Stimulated activated CD4-positive, alpha-beta T cell treated with anti-CD3 and anti-CD28 coated beads, Interleukin-12 subunit alpha, Interleukin-12 subunit beta, amount 100 ng/mL, for 24 hours (primary cell): ENCODE measurements around the gene TTR.

Experiments used
- DNase-seq, 2 experiments: peaks; one replicate each; pipeline ENCODE4 v3.0.0-alpha.2; 2020; ENCODE audit warnings: low read depth in 2 of 2

Gene TTR

DNA sequence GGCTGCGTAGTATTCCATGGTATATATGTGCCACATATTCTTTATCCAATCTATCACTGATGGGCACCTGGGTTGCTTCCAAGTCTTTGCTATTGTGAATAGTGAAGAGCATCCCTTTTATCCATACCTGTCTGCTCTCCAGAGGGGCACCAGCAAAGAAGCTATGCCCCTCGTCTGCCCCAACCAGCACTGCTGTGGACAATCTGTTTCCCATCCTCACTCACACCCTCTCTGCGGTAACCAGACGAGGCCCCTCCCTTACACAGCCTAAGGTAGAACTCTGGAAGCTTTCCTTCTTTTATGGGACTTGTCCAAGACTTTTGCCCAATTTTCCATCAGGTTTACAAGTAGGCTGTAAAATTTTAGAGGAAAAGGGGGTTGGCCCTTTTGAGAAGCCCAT is 24.9 kb downstream of the TTR start:
- no peak for DNase-seq

DNA sequence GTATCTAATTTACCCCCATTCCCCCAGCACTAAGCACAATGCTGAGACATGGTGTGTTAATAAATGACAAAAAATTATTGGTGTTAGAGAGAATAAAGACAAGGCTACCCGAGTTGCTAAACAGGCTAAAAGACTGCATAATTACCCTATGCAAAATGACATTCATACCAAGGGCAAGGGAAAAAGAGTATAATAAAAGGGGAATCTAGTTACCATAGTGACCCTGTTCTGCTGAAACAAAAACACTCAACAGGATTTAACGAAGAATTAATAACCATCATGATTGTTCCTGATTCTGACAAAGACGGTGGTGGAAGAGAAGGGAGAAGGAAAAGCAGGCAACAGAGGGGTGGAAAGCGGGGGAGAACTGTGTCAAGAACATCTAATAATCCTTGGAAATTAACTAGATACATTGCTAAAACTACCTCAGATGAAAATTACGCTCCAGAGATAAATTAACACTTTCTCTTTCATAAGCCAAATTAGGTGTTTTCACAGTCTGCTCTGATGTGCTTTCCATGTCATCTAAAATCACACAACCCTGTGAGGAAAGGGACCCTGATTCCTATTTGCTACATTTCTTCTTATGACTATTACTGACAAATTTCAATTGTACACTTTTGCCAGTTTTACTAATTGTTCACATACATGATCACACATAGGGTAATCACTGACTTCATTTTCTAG is 25.5 kb downstream of the TTR start:
- no peak for DNase-seq

GRCh38 chr18:31618801-31619200 is 27.1 kb downstream of the TTR start:
- no peak for DNase-seq

GRCh38 chr18:31619291-31619690 is 27.6 kb downstream of the TTR start:
- no peak for DNase-seq

- no peak for DNase-seq
Observed at GRCh38 chr18:31624892-31625640, 33.4 kb downstream of the TTR start.

GRCh38 chr18:31626409-31626808 is 34.7 kb downstream of the TTR start:
- no peak for DNase-seq

DNA sequence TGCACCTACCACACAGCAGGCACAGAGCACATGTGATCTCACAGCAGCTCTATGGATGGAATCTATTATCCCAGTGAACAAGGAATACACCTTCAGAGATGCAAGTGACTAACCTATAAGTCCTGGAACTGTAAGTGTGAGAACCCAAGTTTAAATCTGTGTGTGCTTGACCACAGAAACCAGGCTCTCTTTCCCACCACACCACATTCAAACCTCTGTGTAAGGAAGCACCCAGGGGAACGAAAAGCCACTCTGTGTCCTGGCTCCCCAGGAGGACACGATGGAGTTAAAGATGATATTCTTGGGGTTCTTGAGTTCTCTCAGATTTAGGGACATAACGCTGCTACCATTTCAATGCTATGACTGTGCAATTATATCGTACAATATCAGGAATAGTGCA is 38.9 kb downstream of the TTR start:
- DNase-seq, result no peak

GRCh38 chr18:31631526-31631925 is 39.8 kb downstream of the TTR start:
- no peak for DNase-seq

GRCh38 chr18:31632356-31632755 is 40.7 kb downstream of the TTR start:
- DNase-seq, result no peak

GRCh38 chr18:31633392-31634330 is 42.0 kb downstream of the TTR start:
- DNase-seq, result no peak

GRCh38 chr18:31634331-31634713 is 42.6 kb downstream of the TTR start:
- no peak for DNase-seq

DNA sequence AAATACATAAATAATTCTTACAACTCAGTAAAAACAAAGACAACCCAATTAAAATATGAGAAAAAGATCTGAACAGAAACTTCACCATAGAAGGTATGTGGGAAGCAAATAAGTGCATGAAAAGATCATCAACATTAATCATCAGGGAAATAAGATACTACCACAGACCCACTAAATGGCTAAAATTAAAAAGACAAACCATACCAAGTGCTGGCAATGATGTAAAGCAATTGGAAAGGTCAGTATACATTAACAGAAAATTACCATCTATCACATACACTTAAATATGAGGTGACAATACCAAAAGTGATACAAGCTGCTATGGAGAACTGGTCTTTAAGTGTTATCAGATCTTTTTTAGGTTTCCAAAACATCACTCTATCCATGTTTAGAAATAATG is 44.7 kb downstream of the TTR start:
- DNase-seq, result no peak

GRCh38 chr18:31637445-31637844 is 45.8 kb downstream of the TTR start:
- no peak for DNase-seq

DNA sequence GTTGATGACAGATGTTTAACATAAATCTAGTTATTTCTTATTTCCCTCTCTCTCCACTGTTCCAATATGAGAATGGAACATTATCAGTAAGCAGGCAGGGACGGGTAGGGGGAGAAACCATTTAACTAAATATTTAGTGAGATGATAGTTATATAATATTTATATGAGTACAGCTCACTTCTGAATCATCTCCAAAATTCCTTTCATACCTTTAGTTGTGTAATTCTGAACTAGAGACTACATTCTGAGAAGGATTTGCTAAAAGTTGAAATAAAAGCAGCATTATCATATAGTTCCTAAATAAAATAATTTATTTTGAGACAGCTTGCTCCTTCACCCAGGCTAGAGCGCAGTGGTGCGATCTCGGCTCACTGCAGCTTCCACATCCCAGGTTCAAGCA is 51.3 kb downstream of the TTR start:
- DNase-seq, result no peak

GRCh38 chr18:31645411-31645810 is 53.7 kb downstream of the TTR start:
- DNase-seq, result no peak

DNA sequence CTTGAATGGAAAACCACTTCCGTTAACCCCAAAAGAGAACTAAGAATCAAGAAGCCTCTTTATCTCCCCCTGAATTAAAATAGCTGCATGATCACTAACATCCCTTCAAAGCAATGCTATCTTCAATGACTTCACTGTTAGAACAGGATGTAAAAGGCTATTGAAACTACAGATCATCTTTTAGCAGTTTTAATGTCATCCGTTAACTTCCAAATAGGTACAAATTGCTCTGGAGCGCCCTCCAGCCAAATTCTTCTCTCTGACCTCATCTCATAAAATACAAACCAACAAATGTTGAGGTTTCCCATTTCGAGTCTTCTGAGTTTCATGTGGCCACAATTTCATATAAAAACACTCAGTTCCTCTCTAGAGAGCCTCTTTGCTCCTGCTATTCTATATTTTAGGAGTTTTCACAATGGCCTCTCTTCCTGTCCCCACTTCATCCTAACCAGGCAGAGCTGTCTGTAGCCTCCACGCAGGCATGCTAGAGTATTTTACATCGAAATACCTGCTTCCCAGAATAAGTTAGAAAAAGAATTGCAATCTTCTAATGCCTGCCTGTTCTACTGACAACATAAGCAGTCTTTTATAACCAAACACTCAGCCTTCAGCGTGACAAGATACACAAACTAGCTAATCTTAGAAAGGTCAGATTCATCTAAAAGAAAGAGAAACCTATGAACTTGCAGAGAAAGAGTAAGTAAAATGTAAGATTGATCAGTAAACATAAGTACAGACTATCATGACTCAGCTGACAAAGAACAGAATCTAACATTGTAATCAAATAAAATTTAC is 54.9 kb downstream of the TTR start:
- no peak for DNase-seq

DNA sequence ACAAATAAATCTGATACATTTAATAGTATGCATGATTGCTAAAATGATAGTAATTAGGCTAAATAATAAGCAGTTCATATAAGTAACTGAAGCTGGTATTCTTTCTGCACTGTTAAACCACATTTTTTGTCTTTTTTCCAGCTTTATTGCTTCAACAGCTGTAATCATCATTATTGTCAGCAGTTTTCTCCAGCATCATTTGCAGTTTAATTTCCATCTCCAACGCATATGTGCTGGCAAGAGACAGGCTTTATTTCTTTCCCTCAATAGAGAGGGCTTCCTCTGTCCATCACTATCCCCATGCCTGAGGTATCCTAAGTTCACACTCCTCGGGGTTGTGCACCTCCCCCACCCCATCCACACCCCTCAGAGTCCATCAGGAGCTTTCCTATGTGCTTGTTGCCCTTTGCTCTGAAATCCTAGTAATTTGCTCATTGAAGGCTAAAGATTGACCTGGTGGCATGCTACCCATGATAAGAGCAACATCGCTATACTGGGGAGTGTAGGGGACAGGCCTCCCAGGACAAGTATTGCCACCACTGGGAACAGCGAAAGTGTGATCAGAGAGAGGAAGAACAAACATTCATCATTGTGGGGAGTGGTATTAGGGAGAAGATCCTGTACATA is 55.6 kb downstream of the TTR start:
- DNase-seq, result no peak
